A549 (cell line): ENCODE results near the gene AKAP10. TPM values are rescaled to one million over a fixed set of nuclear protein-coding genes. Genes with fewer than 3 reads are reported as not detected.

Source experiments
- ATAC-seq, 2 experiments: fragments of 200-7000 bp in 1 of 2; fragments of >200 bp in 1 of 2; cut with Nextera tagmentation in 1 of 2; cut with Tn5 transposase in 1 of 2; 3 replicates each; pipeline versions ENCODE4 v1.8.0 to v1.9.1; 2018 to 2020; ENCODE audit warnings: mild to moderate bottlenecking in 1 of 2, moderate library complexity in 1 of 2
- CTCF ChIA-PET: fragments of 300-600 bp; sonication (Branson Sonifier 250); formaldehyde crosslinking; extraction: SDS; loops from one replicate; lab custom pipeline; 2021; ENCODE audit warnings: antibody characterized with exemption, inconsistent platforms; lab: Yijun Ruan, JAX
- POLR2A ChIA-PET: fragments of 350-600 bp; formaldehyde crosslinking; extraction: SDS; loops from one replicate; lab custom pipeline; 2021; ENCODE audit warnings: antibody characterized with exemption, inconsistent platforms; lab: Yijun Ruan, JAX
- DNase-seq, 2 experiments: peaks; one replicate each; pipeline versions ENCODE4 v3.0.0 to v3.0.0-alpha.2; 2011 to 2016; ENCODE audit warnings: low read depth in 1 of 2, low spot score in 1 of 2
- FAIRE-seq: peaks from 2 replicates; lab custom pipeline; 2011; peaks lifted over from hg19 to GRCh38; lab: Jason Lieb, UNC
- H3K27ac ChIP-seq, 2 experiments: fragments of >200 bp; sonication (Bioruptor Twin); formaldehyde crosslinking; 3 replicates each; pipeline ENCODE4 v1.5.1; 2016 to 2017
- H3K4me1 ChIP-seq: fragments of >200 bp; sonication (Bioruptor Twin); formaldehyde crosslinking; 3 replicates; pipeline ENCODE4 v1.6.1; 2016
- H3K4me2 ChIP-seq: fragments of >200 bp; sonication (Bioruptor Twin); formaldehyde crosslinking; 3 replicates; pipeline ENCODE4 v1.6.1; 2016
- H3K4me3 ChIP-seq: fragments of >200 bp; sonication (Bioruptor Twin); formaldehyde crosslinking; 3 replicates; pipeline ENCODE4 v1.5.1; 2016
- H3K9me3 ChIP-seq: fragments of >200 bp; sonication (Bioruptor Twin); formaldehyde crosslinking; 3 replicates; pipeline ENCODE4 v1.6.1; 2016
- BHLHE40 ChIP-seq: IDR thresholded peaks from 2 replicates; pipeline ENCODE4 v1.6.1; 2012; ENCODE audit warnings: low read depth, low read length, inconsistent platforms
- CHD2 ChIP-seq: fragments of 150-350 bp; IDR thresholded peaks from 2 replicates; pipeline ENCODE4 v1.6.1; 2014; ENCODE audit warnings: low read length; ENCODE audit not compliant: partially characterized antibody
- EHF ChIP-seq: fragments of 250-450 bp; sonication (Bioruptor Pico); IDR thresholded peaks from 2 replicates; pipeline ENCODE4 v1.5.0; 2020; ENCODE audit warnings: mild to moderate bottlenecking
- EP300 ChIP-seq, 2 experiments: fragments of >200 bp; sonication (Bioruptor Twin); formaldehyde crosslinking; IDR thresholded peaks; 2 replicates in 1 of 2; 3 replicates in 1 of 2; pipeline ENCODE4 v1.6.1; 2016 to 2017
- ESRRA ChIP-seq: fragments of 150-350 bp; IDR thresholded peaks from 2 replicates; pipeline ENCODE4 v1.6.1; 2014; ENCODE audit warnings: mild to moderate bottlenecking, low read length, borderline replicate concordance
- FOSB ChIP-seq: fragments of 250-450 bp; sonication (Bioruptor Pico); IDR thresholded peaks from 2 replicates; pipeline ENCODE4 v1.5.0; 2020; ENCODE audit warnings: mild to moderate bottlenecking, moderate library complexity
- GATA3 ChIP-seq: IDR thresholded peaks from 2 replicates; pipeline ENCODE4 v1.6.1; 2012; ENCODE audit warnings: borderline replicate concordance
- HEYL ChIP-seq: fragments of 250-450 bp; sonication (Bioruptor Pico); IDR thresholded peaks from 2 replicates; pipeline ENCODE4 v1.8.0; 2021; ENCODE audit warnings: mild to moderate bottlenecking, moderate library complexity
- HOXB13 ChIP-seq: fragments of 250-450 bp; sonication (Bioruptor Pico); IDR thresholded peaks from 2 replicates; pipeline ENCODE4 v1.5.0; 2020; ENCODE audit warnings: low read depth, mild to moderate bottlenecking, moderate library complexity
- JUNB ChIP-seq: fragments of >200 bp; sonication (Bioruptor Twin); formaldehyde crosslinking; IDR thresholded peaks from 2 replicates; pipeline ENCODE4 v1.6.1; 2016
- KDM1A ChIP-seq: fragments of 200-600 bp; sonication (generic); IDR thresholded peaks from 2 replicates; pipeline ENCODE4 v1.6.1; 2016; ENCODE audit warnings: low read depth, mild to moderate bottlenecking
- NFE2L2 ChIP-seq: fragments of 150-350 bp; conservative IDR thresholded peaks from 2 replicates; pipeline ENCODE4 v1.6.1; 2014; ENCODE audit warnings: low read length
- POLR2AphosphoS2 ChIP-seq: conservative IDR thresholded peaks from 2 replicates; pipeline ENCODE4 v1.6.1; 2012; ENCODE audit warnings: low read length, improper control_type of control experiment, inconsistent platforms
- RAD21 ChIP-seq, 2 experiments: fragments of >200 bp in 1 of 2; sonication (Bioruptor Twin) in 1 of 2; formaldehyde crosslinking in 1 of 2; IDR thresholded peaks in 1 of 2; conservative IDR thresholded peaks in 1 of 2; 2 replicates in 1 of 2; 3 replicates in 1 of 2; pipeline ENCODE4 v1.6.1; 2012 to 2018; ENCODE audit warnings: inconsistent platforms in 1 of 2
- RCOR1 ChIP-seq: fragments of 150-350 bp; IDR thresholded peaks from 2 replicates; pipeline ENCODE4 v1.6.1; 2014; ENCODE audit warnings: antibody characterized with exemption, low read length, low read depth
- RFX5 ChIP-seq: fragments of 450-650 bp; IDR thresholded peaks from 2 replicates; pipeline ENCODE4 v1.7.1; 2014; ENCODE audit warnings: antibody characterized with exemption, mild to moderate bottlenecking, moderate library complexity
- SREBF2 ChIP-seq: fragments of 450-650 bp; IDR thresholded peaks from 2 replicates; pipeline ENCODE4 v1.6.1; 2014; ENCODE audit warnings: mild to moderate bottlenecking, moderate library complexity
- TFCP2L1 ChIP-seq: fragments of 250-450 bp; sonication (Bioruptor Pico); IDR thresholded peaks from 2 replicates; pipeline ENCODE4 v1.5.0; 2021; ENCODE audit warnings: mild to moderate bottlenecking
- TP53 ChIP-seq: fragments of 250-450 bp; sonication (Bioruptor Pico); IDR thresholded peaks from 2 replicates; pipeline ENCODE4 v1.5.0; 2021; ENCODE audit warnings: mild to moderate bottlenecking, moderate library complexity
- ZNF302 ChIP-seq: fragments of 250-450 bp; sonication (Bioruptor Pico); IDR thresholded peaks from 2 replicates; pipeline ENCODE4 v1.9.0; 2021; ENCODE audit warnings: inconsistent platforms, mild to moderate bottlenecking, moderate library complexity
- WGBS: methylation state at CpG from one replicate; pipeline ENCODE4 v1.1.6; 2017; ENCODE audit errors: missing lambda C conversion rate; 5-methylcytosine and 5-hydroxymethylcytosine counted together
- polyA plus RNA-seq, 4 experiments: library from polyadenylated mRNA; depleted of rRNA in 3 of 4; stranded (reverse); fragments of >200 nt; fragmentation: RNase III in 1 of 4; extraction: RNeasy Plus Mini Kit Qiagen cat#74134 plus additional on column Dnase treatment in 1 of 4; gene quantifications; 2 replicates in 3 of 4; 3 replicates in 1 of 4; pipeline ENCODE4 v1.2.3, GENCODE V29; 2011 to 2017
- TF ChIP-seq, protein P1 (sequence below): fragments of >200 bp; sonication (Bioruptor Twin); formaldehyde crosslinking; IDR thresholded peaks from 3 replicates; pipeline ENCODE4 v1.5.1; 2016
- TF ChIP-seq, protein P2 (sequence below): fragments of 250-450 bp; sonication (Bioruptor Pico); IDR thresholded peaks from 2 replicates; pipeline ENCODE4 v1.5.0; 2020; ENCODE audit warnings: low read depth, mild to moderate bottlenecking, moderate library complexity
- TF ChIP-seq, protein P3 (sequence below): fragments of >200 bp; sonication (Bioruptor Twin); formaldehyde crosslinking; IDR thresholded peaks from 3 replicates; pipeline ENCODE4 v1.6.1; 2016
- TF ChIP-seq, protein P4 (sequence below): IDR thresholded peaks from 2 replicates; pipeline ENCODE4 v1.6.1; 2012
- TF ChIP-seq, protein P5 (sequence below): fragments of 150-350 bp; IDR thresholded peaks from 2 replicates; pipeline ENCODE4 v1.6.1; 2014; ENCODE audit warnings: low read depth, mild to moderate bottlenecking, low read length
- TF ChIP-seq, protein P6 (sequence below): fragments of 450-650 bp; IDR thresholded peaks from 2 replicates; pipeline ENCODE4 v1.6.1; 2014; ENCODE audit warnings: antibody characterized with exemption
- TF ChIP-seq, protein P7 (sequence below): fragments of >200 bp; sonication (Bioruptor Twin); formaldehyde crosslinking; IDR thresholded peaks from 2 replicates; pipeline ENCODE4 v1.6.1; 2016

Gene AKAP10
- polyA plus RNA-seq, 2 of the 4 experiments (the other 2 are of a cell fraction) = 22.0 to 51.1 TPM

DNA sequence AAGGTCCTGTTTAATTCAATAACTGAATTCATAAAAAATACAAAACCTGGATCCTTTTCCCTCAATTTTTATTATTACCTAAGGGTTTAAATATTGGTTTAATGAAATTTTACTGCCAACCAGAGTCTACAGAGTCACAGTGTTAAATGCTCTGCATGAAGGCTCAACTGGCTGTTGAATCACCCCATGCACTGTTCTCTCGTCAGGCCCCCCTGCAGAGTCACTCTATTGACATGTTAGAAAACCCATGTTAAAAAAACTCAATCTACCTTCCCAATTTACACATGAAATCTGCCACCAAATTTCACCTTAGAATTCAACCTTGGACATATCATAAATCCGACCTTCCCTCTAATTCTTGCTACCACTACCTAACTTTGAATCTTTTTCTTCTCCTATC, 66.6 kb downstream of the AKAP10 start:
- 86% methylated on average over 2 of the region's 2 CpGs for WGBS
- no peak for TF ChIP-seq TFCP2L1 (CRISPR knock-in tag)
- TF ChIP-seq GATA3 = no peak
- no peak for TF ChIP-seq JUNB
- TF ChIP-seq SREBF2 = no peak
- TF ChIP-seq POLR2AphosphoS2 = no peak
- no peak for TF ChIP-seq RAD21 (conservative IDR thresholded peaks at IDR 0.05 in 1 of 2, IDR thresholded peaks at IDR 0.05 in 1 of 2)
- no peak for TF ChIP-seq HEYL (CRISPR knock-in tag)
- TF ChIP-seq FOSB (CRISPR knock-in tag) = no peak
- TF ChIP-seq KDM1A = no peak
- TF ChIP-seq, protein P1, sequence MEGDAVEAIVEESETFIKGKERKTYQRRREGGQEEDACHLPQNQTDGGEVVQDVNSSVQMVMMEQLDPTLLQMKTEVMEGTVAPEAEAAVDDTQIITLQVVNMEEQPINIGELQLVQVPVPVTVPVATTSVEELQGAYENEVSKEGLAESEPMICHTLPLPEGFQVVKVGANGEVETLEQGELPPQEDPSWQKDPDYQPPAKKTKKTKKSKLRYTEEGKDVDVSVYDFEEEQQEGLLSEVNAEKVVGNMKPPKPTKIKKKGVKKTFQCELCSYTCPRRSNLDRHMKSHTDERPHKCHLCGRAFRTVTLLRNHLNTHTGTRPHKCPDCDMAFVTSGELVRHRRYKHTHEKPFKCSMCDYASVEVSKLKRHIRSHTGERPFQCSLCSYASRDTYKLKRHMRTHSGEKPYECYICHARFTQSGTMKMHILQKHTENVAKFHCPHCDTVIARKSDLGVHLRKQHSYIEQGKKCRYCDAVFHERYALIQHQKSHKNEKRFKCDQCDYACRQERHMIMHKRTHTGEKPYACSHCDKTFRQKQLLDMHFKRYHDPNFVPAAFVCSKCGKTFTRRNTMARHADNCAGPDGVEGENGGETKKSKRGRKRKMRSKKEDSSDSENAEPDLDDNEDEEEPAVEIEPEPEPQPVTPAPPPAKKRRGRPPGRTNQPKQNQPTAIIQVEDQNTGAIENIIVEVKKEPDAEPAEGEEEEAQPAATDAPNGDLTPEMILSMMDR = no peak
- TF ChIP-seq BHLHE40 = no peak
- no peak for TF ChIP-seq NFE2L2
- TF ChIP-seq, all 56 proteins: peak for 0
- no peak for FAIRE-seq
- ChIA-PET CTCF (interaction anchor here (0.7 to 1.0 kb wide), 3 partner anchors 19 to 44 kb away, joined by 3 to 4 read pairs (median 3); partner anchors contain the start of gene ULK2), POLR2A (no interaction called here)
- no peaks in the 10 kb centered on the region for H3K9me3 ChIP-seq
- DNase-seq = no peak
- H3K4me3 ChIP-seq = no peak overlapping the region
- no peak overlapping the region for H3K4me2 ChIP-seq
- H3K27ac ChIP-seq = no peak overlapping the region
- H3K4me1 ChIP-seq = peaks cover 9% of the 10 kb centered on the region; the same call in 1 of the 3 replicates
- no peak for ATAC-seq

DNA sequence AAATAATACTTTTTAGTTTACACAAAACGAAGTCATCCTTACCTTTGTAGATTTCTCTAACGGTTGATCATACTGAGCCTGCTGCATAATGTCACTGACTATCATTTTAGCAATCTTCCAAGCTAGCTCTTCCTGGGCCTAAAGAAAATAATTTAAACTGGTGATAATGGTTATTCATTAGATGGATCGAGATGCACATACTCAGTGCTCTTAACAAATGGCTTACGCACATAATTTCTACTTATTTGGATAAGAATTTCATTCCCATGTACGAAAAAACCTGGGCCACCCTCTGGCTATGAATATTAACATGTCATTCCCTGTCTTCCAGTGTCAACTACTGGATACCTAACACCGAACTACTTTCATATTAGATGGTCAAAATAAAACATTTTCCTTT, 68.5 kb downstream of the AKAP10 start:
- TF ChIP-seq HOXB13 (CRISPR knock-in tag) = no peak
- TF ChIP-seq TP53 (CRISPR knock-in tag) = no peak
- TF ChIP-seq, all 56 proteins: peak for 0
- no peak overlapping the region for H3K4me2 ChIP-seq
- ATAC-seq = no peak
- DNase-seq = no peak
- H3K4me3 ChIP-seq = no peak overlapping the region
- H3K27ac ChIP-seq = no peak overlapping the region
- no peak for FAIRE-seq
- no peaks in the 10 kb centered on the region for H3K9me3 ChIP-seq
- WGBS = 86% methylated on average over 6 of the region's 6 CpGs
- ChIA-PET POLR2A (no interaction called here), CTCF (interaction anchor here (1.1 kb wide), 1 partner anchor 8 kb away, joined by 3 read pairs; no protein-coding TSS in a partner anchor)
- H3K4me1 ChIP-seq = peaks cover 23% of the 10 kb centered on the region

DNA sequence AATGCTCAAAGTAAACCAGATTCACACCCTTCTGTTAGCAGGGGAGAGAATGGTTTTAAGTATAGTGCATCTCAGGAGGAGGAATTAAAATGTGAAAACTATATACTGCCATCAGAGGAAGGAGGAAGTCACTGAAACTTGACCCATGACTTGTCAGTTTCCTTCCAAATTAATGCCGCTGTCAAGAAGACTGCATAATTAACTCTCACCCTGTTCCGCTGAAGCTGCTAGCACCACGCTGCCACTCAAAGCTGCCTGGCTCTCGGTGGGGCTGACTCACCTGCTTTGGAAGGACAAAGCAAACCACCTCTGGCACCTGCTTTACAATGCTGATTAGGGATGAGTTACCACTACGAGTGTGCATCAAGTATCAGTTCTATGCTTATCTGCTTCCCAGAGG, 72.1 kb downstream of the AKAP10 start:
- H3K27ac ChIP-seq = no peak overlapping the region; a peak in 1 of 6 replicates
- no peak overlapping the region for H3K4me3 ChIP-seq
- no peak overlapping the region for H3K4me2 ChIP-seq
- DNase-seq = no peak
- 75% methylated on average over 5 of the region's 5 CpGs for WGBS
- H3K9me3 ChIP-seq = no peaks in the 10 kb centered on the region
- TF ChIP-seq, protein P2, sequence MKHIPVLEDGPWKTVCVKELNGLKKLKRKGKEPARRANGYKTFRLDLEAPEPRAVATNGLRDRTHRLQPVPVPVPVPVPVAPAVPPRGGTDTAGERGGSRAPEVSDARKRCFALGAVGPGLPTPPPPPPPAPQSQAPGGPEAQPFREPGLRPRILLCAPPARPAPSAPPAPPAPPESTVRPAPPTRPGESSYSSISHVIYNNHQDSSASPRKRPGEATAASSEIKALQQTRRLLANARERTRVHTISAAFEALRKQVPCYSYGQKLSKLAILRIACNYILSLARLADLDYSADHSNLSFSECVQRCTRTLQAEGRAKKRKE (CRISPR knock-in tag) = no peak
- TF ChIP-seq CHD2 = no peak
- no peak for TF ChIP-seq TFCP2L1 (CRISPR knock-in tag)
- no peak for TF ChIP-seq ESRRA
- TF ChIP-seq, protein P3, sequence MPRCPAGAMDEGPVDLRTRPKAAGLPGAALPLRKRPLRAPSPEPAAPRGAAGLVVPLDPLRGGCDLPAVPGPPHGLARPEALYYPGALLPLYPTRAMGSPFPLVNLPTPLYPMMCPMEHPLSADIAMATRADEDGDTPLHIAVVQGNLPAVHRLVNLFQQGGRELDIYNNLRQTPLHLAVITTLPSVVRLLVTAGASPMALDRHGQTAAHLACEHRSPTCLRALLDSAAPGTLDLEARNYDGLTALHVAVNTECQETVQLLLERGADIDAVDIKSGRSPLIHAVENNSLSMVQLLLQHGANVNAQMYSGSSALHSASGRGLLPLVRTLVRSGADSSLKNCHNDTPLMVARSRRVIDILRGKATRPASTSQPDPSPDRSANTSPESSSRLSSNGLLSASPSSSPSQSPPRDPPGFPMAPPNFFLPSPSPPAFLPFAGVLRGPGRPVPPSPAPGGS = no peak
- TF ChIP-seq RAD21 (conservative IDR thresholded peaks at IDR 0.05 in 1 of 2, IDR thresholded peaks at IDR 0.05 in 1 of 2) = no peak
- no peak for TF ChIP-seq RFX5
- TF ChIP-seq, protein P4, sequence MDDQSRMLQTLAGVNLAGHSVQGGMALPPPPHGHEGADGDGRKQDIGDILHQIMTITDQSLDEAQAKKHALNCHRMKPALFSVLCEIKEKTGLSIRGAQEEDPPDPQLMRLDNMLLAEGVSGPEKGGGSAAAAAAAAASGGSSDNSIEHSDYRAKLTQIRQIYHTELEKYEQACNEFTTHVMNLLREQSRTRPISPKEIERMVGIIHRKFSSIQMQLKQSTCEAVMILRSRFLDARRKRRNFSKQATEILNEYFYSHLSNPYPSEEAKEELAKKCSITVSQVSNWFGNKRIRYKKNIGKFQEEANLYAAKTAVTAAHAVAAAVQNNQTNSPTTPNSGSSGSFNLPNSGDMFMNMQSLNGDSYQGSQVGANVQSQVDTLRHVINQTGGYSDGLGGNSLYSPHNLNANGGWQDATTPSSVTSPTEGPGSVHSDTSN = no peak
- no peak for TF ChIP-seq RCOR1
- TF ChIP-seq JUNB = no peak
- TF ChIP-seq ZNF302 (CRISPR knock-in tag) = no peak
- no peak for TF ChIP-seq SREBF2
- TF ChIP-seq POLR2AphosphoS2 = no peak
- TF ChIP-seq EP300 (IDR thresholded peaks at IDR 0.05) = no peak
- no peak for TF ChIP-seq HOXB13 (CRISPR knock-in tag)
- TF ChIP-seq, protein P5, sequence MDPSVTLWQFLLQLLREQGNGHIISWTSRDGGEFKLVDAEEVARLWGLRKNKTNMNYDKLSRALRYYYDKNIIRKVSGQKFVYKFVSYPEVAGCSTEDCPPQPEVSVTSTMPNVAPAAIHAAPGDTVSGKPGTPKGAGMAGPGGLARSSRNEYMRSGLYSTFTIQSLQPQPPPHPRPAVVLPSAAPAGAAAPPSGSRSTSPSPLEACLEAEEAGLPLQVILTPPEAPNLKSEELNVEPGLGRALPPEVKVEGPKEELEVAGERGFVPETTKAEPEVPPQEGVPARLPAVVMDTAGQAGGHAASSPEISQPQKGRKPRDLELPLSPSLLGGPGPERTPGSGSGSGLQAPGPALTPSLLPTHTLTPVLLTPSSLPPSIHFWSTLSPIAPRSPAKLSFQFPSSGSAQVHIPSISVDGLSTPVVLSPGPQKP = no peak
- TF ChIP-seq EHF (CRISPR knock-in tag) = no peak
- TF ChIP-seq, protein P6, sequence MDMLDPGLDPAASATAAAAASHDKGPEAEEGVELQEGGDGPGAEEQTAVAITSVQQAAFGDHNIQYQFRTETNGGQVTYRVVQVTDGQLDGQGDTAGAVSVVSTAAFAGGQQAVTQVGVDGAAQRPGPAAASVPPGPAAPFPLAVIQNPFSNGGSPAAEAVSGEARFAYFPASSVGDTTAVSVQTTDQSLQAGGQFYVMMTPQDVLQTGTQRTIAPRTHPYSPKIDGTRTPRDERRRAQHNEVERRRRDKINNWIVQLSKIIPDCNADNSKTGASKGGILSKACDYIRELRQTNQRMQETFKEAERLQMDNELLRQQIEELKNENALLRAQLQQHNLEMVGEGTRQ = no peak
- TF ChIP-seq, protein P7, sequence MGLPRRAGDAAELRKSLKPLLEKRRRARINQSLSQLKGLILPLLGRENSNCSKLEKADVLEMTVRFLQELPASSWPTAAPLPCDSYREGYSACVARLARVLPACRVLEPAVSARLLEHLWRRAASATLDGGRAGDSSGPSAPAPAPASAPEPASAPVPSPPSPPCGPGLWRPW = no peak
- ATAC-seq = no peak; a peak in 1 of 6 replicates
- FAIRE-seq = no peak
- CTCF ChIA-PET = interaction anchor here (0.6 to 1.8 kb wide), 2 partner anchors 11 to 106 kb away, joined by 3 to 5 read pairs; no protein-coding TSS in a partner anchor
- POLR2A ChIA-PET = no interaction called here
- peaks cover 38% of the 10 kb centered on the region for H3K4me1 ChIP-seq
